Inflammatory macrophage treated with lipopolysaccharide for 1 hour (primary cell): ENCODE measurements around the gene OPN4.

ENCODE experiments used
- DNase-seq, 2 donors: peaks; one replicate each; pipeline ENCODE4 v3.0.0-alpha.2; 2020 to 2022

OPN4 gene

DNA sequence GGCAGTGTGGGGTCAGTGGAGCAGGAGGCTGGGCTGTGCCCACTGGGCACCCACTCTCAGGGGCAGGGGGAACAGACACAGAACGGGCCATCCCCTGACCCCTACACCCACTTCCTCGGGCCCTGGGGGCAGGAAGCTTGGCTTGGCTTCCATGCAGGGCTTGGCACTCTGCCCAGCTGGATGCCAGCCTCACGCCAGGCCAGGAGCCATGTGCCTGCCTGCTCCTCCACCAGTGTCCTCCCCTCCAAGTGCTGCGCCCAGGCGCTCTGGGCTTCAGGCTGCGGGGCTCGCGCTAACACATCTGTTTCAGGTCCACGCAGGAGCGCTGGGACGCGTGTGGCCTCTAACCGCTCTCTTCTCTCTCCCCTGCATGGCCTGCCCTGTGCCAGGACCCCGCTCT is 26.7 kb downstream of the OPN4 start:
- no peak for DNase-seq

DNA sequence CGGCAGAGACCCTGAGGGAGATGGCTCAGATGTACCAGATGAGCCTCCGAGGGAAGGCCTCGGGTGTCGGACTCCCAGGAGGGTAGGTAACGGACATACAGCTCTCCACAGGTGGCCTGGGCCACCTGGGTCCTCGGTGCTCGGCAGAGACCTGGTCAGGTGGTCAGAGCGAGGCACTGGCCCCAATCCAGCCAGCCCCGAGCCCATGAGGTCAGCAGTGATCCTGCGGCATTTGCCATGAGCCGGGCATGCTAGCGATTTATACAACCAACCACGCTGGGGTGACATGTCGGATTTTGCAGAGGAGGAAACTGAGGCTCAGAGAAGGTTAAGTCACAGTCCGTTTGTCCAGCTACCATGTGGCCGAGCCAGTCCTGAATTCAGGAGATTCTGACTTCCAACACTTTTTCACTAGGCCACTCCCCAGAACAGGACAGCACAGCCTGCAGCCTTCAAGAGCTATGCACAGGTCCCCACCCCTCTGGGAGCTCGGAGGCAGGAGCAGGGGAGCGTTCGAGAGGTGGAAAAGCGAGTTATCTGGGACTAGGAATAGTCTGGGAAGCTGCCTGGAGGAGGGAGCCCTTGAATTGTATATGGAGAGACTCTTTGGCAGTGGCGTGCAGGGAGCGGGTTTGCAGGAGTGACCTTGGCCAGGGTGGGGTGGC is 27.5 kb downstream of the OPN4 start:
- no peak for DNase-seq

DNA sequence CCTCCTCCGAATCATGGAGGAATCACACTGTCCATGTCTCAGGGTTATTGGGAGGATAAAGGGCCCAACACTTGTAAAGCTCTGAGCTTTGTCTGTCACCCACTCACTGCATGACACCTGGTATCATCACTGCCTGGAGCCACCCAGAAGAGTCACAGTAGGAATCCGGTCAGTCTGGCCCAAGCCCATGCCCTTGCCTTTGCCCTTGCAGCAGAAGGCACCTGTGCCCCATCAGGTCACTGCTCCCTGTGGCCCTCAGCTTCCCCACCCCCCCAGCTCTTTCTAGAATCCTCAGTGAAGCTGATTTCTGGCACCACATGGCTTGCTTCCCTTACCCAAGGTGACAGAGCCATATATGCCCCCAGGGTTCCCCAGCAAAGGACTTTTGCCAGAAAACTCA is 28.3 kb downstream of the OPN4 start:
- no peak for DNase-seq

DNA sequence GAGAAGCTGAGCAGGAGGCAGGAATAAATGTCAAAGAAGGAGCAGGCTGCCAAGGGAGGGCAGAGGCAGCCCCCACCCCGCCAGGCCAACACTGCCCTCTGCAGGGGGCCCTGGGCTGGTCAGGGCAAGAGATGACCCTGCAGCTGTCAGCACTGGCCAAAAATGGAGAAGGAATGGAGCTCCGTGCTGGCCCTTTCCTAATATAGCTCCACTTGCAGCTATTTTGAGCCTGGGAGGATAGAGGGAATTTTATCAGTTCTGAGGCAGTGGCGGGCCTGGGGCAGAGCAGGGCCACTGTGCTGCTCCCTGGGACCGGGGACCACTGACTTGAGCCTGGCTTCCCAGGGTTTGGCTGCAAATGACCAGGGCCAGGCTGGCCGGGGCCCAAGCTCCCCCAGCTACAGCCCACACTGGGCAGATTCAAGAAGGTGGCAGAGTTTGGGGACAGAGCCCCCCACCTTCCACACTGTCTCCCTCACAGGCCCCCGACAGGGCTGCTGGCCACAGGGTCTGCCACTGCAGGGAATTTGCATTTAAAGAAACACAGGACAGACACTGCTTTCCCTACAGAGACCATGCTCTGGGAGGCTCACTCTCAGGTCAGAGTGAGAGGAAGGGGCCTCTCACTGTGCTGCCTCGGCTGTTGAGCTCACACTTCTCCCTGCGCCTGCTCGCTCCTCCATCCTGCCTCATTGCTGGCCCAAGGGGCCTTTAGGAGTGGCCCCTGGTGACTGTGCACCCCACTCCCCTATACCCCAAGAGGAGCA is 30.2 kb downstream of the OPN4 start:
- no peak for DNase-seq

DNA sequence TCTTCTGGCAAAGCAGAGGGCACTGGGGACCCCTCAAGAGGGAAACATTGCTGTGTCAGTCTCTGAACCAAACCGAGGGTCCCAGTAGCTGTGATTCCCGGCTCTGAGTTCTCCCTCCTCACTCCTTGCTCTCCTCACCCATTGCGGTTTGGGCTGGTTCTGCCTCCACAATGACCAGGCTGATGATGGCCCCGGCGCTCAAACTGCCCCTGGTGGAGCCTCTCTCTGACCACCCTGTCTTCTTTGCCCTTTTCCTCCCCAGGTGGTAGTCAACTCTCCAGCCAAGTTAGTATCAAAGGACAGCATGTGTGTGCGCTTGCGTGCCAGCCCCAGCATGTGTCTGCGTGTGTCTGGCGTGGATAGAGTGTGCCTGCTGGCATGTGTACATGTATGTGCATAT is 31.1 kb downstream of the OPN4 start:
- no peak for DNase-seq

DNA sequence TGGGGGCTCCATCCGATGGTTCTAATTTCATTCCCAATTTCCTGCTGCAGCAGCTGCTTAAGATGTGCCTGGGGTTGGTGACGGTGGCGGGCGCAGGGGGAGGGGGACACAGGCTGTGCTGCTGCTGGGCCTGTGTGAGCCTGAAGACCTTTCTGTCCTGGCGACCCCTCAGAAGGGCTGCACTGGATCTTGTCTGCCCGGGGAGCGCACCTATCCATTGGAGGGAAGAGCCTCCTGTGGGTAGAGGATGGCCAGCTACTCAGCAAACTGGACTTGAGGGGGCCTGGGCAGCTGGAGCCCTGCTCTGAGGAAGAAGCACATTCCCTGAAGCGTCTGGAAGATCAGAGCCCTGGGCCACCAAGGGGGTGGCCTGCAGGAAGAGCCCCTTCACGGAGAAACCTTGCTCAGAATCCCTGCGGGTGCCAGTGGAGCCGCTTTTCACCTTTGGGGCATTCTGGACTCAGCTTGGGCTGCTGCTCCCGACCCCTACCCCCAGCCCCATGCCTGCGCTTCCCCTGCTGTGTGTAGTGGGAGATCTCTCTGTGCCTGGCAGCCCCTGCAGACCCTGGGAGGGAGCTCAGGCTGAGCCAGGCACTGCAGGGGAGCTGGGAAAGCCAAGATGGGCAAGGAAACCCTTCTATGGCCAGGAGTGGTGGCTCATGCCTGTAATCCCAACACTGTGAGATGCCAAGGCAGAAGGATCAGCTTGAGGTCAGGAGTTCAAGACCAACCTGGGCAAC is 31.7 kb downstream of the OPN4 start:
- DNase-seq: no peak

DNA sequence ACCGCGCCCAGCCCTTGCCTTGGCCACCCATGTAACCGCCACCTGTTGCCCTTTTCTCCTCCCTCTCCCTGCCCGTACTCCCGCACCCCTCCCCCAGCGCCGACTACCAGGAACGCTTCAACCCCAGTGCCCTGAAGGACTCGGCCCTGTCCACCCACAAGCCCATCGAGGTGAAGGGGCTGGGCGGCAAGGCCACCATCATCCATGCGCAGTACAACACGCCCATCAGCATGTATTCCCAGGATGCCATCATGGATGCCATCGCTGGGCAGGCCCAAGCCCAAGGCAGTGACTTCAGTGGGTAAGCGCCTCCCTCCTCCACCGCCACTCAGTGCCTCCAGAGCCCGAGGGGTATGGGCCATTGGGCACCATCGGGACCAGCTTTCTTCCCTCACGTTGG is 32.6 kb downstream of the OPN4 start:
- no peak for DNase-seq

DNA sequence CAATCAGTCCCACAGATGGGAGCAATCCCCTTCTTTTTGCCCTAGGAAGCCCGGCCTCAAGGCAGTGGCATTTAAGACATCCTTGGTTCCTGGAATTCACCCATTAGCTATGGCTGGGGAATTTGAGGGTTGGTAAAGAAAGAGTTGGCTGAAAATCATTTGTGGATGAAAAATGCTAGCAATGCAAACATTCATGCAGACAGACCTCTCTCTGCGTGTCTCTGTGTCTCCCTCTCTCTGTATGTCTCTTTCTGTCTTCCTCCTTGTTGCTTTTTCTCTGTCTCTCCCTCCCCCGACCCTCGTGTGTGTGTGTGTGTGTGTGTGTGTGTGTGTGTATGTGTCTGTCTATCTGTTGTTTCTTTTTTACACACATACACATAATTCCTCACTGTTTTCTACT is 33.4 kb downstream of the OPN4 start:
- no peak for DNase-seq

DNA sequence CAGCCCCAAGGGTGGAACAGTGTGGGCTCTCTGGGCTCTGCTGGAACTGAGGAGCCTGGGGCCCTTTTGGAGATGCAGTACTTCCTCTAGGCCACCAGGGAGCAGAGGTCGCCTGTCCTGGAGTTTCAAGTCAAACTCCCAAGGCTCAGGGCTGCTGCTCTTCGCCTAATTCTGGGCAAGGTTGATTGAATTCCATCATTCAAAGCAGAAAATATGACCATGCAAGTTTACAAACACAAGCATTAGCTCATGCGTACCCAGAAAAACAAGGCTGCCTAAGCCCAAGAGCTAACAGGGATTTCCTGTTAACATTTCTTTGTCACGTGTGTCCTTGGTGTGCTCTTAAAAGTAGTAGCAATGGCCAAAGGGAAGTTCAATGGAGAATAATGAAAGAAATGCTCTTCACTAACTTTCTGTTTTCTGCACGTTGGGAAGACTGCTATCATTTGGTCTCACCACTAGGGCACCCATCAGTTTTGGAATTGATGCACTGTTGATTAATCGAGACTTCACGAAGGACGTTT is 34.1 kb downstream of the OPN4 start:
- peak; percentile 36 to 57 for DNase-seq

DNA sequence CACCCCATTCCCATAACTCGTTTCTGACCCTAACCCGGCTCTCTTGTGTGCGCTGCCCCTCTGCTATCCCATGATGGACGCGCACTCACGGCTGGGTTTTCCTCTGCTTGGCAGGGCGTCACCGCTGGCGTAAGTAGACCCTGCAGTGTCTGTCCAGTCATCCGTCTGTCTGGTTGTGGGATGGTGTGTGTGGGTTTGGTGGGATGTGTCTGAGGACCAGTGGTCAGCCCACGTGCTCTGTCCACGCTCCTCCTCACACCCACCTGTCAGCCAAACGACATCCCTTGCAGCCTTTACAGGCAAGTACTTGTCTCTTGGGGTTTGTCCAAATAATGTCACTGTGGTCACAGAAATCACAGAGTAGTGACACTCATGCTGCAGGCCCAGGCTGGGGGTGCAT is 34.8 kb downstream of the OPN4 start:
- DNase-seq: no peak

DNA sequence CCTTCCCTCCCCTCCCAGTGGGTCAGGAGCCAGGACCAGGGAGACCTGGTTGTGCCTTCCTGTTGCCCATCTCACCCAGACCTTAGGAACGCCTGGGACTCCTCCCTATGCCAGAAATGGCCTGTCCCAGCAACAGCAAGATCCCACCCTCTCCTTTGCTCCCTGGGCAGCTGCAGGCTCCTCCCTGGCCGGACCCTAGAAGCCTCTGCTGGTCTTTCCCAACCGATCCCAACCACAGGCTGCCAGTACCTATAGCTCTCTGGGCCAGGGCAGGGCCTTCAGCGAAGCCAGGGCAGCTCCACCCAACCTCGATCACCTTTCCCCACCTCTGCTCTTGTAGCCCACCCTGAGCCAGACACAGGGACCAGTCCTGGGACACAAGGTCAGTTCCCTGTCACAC is 35.9 kb downstream of the OPN4 start:
- DNase-seq: no peak

DNA sequence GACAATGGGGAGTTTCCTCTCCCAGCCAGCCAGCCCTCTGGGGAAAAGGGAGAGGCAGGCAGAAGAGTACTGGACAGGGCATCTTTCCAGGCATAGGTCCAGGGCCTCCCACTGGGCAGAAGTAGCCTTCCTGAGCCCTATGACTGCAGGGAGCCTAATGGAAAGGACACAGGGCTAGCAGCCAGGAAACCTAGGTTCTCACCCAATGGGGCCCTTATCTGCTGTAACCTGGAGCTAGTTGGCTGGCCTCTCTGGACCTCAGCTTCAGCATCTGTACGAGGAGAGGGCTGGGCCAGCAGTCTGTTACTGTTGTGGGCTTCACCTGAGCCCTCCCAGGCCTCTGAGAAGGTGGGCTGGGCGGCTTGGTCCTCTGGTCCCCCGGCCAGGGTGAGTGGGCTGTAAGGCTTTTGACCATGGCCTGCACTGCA is 36.3 kb downstream of the OPN4 start:
- DNase-seq: no peak

DNA sequence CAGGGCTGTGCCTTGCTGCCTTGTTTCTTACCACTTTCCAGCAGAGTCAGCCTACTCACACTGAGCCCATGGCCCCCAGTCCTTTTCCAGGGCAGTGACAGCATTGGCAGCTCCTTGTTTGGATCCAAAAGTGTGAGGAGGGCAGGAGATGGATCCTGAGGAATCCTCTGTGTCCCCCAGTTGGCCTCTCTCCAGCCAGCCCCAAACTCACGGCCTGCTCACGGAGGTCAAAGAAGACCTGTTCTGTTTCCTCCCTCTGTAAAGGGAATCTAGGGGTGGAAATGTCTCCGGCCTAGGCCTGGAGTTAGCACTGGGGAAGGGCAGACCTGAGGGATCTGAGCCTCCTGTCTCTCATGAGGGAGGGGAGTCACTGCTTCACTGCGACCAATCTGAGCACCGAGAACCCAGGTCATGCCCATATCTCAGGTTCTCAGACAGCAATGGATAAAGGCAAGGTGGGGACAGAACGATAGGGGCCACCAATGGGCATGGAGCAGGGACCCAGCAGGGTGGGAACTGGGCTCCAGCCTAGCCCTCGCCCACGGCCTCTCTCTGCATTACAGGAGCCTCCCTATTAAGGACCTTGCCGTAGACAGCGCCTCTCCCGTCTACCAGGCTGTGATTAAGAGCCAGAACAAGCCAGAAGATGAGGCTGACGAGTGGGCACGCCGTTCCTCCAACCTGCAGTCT is 37.1 kb downstream of the OPN4 start:
- no peak for DNase-seq

DNA sequence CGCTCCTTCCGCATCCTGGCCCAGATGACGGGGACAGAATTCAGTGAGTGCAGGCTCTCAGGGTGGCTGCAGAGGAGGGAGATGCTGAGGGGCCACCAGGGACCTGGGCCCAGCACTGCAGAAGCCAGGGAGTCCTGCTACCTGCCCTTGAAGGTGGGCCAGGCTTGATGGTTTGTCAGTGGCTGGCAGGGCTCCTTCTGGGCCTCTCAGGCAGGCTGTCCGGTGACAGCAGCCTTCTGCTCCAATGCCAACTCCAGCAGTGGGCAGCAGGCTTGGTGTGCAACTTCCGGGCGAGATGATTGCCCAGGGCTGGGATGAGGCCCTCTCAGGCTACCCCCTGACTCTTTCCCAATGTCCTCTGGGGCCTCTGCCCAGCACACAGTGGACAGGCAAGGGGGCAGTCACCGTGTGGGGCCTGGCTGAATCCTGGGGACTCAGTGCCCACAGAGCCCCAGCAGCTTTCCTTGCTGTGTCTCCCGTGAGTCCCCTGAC is 37.7 kb downstream of the OPN4 start:
- DNase-seq: no peak

DNA sequence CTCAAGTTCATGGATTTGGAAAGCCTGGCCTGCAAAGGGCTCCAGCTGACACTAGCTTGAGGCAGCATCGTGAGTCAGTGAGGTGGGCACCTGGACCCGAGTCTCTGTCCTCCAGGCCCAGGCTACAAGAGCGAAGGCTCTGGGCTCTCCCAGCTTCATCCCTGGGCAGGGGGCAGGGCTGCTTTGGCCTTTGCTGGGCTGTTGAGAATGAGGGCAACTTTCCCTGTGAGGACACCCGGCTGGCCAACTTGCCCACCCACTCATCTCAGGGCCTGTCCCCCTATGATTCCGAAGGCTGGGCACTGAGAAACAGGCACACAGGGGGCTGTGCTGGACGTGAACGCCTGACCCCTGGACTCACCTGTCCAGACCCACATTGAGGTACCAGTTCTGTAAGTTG is 38.3 kb downstream of the OPN4 start:
- no peak for DNase-seq

DNA sequence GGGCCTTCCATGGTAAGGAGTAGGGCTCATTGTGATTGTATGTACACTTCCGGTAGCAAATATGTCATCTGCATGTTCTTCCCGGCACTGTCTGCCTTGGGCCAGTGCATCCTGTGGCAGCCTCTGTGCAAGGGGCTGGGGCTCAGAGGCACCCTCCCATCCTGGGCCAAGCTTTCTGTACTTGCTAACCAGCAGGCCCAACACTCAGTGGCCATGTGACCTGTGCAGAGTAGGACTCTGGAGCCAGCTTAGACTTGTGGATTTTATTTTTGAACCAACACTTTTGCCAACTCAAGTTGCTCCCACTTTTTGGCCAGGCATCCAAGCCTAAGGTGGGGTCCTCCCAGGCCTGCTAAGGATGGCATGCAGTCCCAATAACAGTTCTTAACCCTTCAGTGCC is 38.9 kb downstream of the OPN4 start:
- DNase-seq: no peak

DNA sequence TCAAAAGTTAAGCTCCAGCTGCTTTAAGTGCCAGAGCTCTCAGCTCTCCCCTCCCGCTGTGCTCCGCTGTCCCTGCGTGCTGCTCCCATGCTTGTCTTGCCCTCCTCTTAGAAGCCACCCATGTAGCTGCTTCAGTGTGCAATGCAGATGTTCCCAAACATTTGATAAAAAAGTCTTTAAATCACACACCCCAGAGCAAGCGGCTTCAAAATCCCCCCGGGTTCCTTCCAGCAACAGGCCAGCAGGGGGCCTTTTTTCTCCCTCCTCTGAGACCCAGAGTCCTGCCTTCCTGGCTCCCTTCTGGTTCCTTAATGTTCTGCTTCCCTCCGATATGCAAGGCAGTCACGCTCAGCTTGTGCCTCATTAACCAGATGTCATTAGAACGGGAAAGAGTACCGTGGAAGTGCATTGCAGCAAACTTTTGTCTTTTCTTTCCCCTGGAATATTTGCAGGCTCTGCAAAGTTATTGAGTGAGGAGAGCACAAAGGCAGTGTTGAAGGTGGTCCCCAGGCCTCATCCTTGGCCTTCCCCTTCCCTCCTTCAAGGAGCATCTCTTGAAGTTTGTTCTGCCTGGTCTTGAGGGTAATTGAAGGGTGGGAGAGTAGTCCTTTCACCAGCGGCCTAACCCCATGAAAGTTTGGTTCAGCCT is 39.5 kb downstream of the OPN4 start:
- DNase-seq: peak in 1 of 2 donors; percentile 55

DNA sequence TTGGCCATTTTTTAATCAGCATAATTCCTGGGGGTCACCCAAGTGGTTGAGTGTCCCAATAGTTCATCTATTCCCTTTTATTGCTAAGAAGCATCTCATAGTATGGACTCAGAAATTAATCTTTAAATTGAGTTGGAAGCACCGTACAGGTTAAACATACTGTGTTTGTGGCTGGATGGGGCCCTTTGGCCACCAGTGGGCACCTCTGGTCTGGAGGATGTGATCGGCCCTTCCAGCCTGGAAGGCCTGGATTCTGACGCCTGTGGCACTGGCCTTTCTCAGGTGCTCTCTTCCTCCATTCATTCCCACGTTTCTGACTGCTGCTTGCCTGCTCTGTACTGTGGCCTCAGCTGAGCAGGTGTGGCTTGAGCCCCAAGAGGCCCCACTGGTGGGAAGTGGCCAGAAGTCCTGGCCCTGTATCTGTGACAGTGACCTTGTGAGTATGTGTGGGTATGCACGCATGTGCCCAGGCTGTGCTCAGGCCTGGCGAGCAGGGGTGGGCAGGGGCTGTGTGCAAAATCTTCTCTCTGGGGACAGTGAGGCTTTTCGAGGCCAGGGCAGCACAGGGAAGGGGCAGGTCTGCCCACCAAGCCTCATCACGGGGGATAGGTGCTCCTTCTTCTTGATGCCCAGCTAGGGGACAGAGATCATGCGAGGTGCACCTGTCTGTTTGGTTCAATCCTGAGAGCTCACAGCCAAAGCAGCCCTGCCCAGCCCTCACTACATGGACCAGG is 44.0 kb downstream of the OPN4 start:
- no peak for DNase-seq

DNA sequence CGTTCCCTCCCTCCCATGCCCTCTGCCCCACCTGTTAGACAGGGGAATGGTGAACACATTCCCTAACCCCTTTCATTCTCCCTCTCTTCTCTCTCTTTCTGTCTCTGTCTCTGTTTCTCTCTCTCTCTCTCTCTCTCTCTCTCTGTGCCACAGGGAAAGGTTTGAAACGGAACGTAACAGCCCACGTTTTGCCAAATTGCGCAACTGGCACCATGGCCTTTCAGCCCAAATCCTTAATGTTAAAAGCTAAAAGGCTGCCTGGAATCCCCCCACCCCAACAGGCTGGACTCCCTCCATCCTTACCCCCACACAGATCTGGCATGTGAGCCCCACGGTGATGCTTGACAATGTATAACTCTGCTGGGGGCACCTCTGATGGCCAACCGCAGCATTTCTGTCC is 44.8 kb downstream of the OPN4 start:
- no peak for DNase-seq

DNA sequence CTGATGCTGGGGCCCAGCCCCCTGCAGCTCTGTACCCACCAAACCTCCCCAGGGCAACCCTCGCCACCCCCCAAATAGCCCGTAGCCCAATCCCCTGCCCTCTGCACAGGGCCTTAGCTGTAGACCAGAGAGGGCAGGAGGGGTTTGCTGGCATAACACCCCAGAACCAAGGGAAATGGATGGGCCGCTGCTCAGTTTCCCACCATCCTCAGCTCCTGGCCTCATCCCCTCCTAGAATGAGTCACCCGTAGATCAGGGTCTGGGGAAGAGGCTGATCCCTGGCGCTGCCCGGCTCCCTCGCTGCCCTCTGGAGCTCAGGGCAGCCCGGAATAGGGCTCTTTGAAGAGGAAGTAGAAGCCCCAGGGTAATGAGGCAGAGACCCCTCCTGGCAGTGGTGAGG is 45.2 kb downstream of the OPN4 start:
- DNase-seq: no peak

DNA sequence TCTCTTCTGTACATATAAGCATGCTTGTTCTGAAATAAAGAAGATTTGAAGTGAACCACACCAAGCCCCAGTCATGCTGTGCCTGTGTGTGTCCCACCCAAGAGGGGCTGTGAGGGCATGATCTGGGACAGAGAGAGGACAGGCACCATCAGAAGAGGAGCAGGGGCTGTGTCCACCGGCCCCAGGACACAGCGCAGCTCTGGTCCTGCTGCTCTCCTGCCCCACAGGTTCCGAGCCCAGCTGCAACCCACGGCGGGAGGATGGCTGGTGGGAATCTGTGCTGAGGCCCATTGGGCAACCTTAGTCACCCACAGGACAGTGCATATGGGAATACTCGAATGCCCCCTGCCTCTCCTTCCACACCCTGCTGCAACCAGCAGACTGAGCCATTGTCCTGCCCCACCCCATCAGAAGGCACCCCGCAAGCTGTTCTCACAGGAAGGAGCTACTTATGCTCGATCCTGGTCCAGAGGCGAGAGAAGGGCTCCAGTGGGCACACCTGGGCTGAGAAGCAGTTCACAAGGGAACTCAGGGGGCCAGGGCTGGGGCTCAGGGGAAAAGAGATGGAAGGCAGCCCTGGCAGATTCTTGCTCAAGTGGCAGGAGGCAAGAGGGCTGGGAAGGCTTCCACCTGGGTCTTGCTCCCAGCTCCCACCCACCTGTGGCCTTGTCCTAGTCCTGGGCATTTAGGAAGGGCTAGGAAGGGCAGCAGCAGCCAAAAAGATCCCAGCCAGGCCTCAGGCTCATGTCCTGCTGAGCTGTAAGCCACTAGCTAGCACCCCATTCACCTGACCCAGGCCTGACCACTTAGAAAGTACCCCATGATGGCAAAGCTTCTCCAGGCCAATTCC is 45.9 kb downstream of the OPN4 start:
- no peak for DNase-seq
